ENCODE results near the gene SPON2. TPM values are rescaled to one million over a fixed set of nuclear protein-coding genes. Genes with fewer than 3 reads are reported as not detected.
"Not testable (repeated sequence)": the region's sequence is repeated elsewhere in the genome, so short reads cannot be mapped to it uniquely, and the experiment has no call there.

The SPON2 gene
- total RNA-seq, 2 donors from 2014 or later = 7.0 to 8.2 TPM

- not testable (repeated sequence) for H3K36me3 Mint-ChIP-seq (ENCODE audit: insufficient read depth in 2 of 2); H3K27me3 Mint-ChIP-seq (ENCODE audit: low read depth); H3K4me3 Mint-ChIP-seq; H3K27ac Mint-ChIP-seq; DNase-seq; ATAC-seq (replicated peaks in 1 of 2); H3K9me3 Mint-ChIP-seq; H3K4me1 Mint-ChIP-seq (ENCODE audit: low read depth)
Observed at GRCh38 chr4:1125466-1125865, 46.9 kb downstream of the SPON2 start.

GRCh38 chr4:1124818-1125217 is 47.6 kb downstream of the SPON2 start:
- no peaks in the 10 kb centered on the region for H3K36me3 Mint-ChIP-seq (ENCODE audit: insufficient read depth in 2 of 2)
- ATAC-seq (replicated peaks in 1 of 2) (no peak), DNase-seq (no peak)
- H3K4me3 Mint-ChIP-seq = no peak overlapping the region
- no peaks in the 10 kb centered on the region for H3K27me3 Mint-ChIP-seq (ENCODE audit: low read depth)
- no peaks in the 10 kb centered on the region for H3K4me1 Mint-ChIP-seq (ENCODE audit: low read depth)
- H3K27ac Mint-ChIP-seq = no peak overlapping the region
- no peaks in the 10 kb centered on the region for H3K9me3 Mint-ChIP-seq

- no peaks in the 10 kb centered on the region for H3K36me3 Mint-ChIP-seq (ENCODE audit: insufficient read depth in 2 of 2)
Observed at GRCh38 chr4:1122505-1122904, 49.9 kb downstream of the SPON2 start.

More at GRCh38 chr4:1122505-1122904, 49.9 kb downstream of the SPON2 start:
- DNase-seq (no peak), ATAC-seq (replicated peaks in 1 of 2) (no peak)
- H3K4me3 Mint-ChIP-seq = no peak overlapping the region
- no peak overlapping the region for H3K27ac Mint-ChIP-seq
- H3K27me3 Mint-ChIP-seq (ENCODE audit: low read depth) = no peaks in the 10 kb centered on the region
- H3K9me3 Mint-ChIP-seq = no peaks in the 10 kb centered on the region
- H3K4me1 Mint-ChIP-seq (ENCODE audit: low read depth) = no peaks in the 10 kb centered on the region

Other genes with a start within 250 kb of the SPON2 start
- gene GAK, start 240.3 kb downstream of the SPON2 start, total RNA-seq = 100 to 1,000 TPM; 136 to 140 TPM
- 10 to 100 TPM; 21.0 to 22.0 TPM for gene TMEM175, start 240.1 kb downstream of the SPON2 start, total RNA-seq
- gene DGKQ, start 199.0 kb downstream of the SPON2 start, total RNA-seq = 10 to 100 TPM in 1 of 2 donors, 1 to 10 TPM in 1; 8.8 to 12.0 TPM
- gene IDUA, start 185.5 kb downstream of the SPON2 start, total RNA-seq = 10 to 100 TPM; 11.8 to 13.9 TPM
- not detected for gene SLC26A1, start 179.2 kb downstream of the SPON2 start, total RNA-seq
- 10 to 100 TPM; 15.9 to 18.6 TPM for gene FGFRL1, start 161.0 kb downstream of the SPON2 start, total RNA-seq
- 1 to 10 TPM; 2.3 to 3.9 TPM for gene RNF212, start 59.0 kb downstream of the SPON2 start, total RNA-seq
- 100 to 1,000 TPM; 182 to 190 TPM for gene CTBP1, start 76.5 kb upstream of the SPON2 start, total RNA-seq
- 10 to 100 TPM; 38.4 to 48.4 TPM for gene MAEA, start 117.3 kb upstream of the SPON2 start, total RNA-seq
- 10 to 100 TPM; 23.0 to 25.8 TPM for gene UVSSA, start 174.6 kb upstream of the SPON2 start, total RNA-seq
- gene NKX1-1, start 233.9 kb upstream of the SPON2 start, total RNA-seq = not detected